Colonic mucosa (tissue), 4 donors: ENCODE data around the gene SLC24A3. TPM values are rescaled to one million over a fixed set of nuclear protein-coding genes. Genes with fewer than 3 reads are reported as not detected.

ENCODE experiments used
- DNase-seq: peaks from one replicate; pipeline ENCODE4 v3.0.0-alpha.2; 2020
- H3K27ac ChIP-seq: fragments of 200-600 bp; one replicate; pipeline ENCODE4 v1.8.0; 2021
- H3K27me3 ChIP-seq: fragments of 200-600 bp; one replicate; pipeline ENCODE4 v1.8.0; 2021
- H3K36me3 ChIP-seq: fragments of 200-600 bp; one replicate; pipeline ENCODE4 v1.8.0; 2021
- H3K4me1 ChIP-seq: fragments of 200-600 bp; one replicate; pipeline ENCODE4 v1.8.0; 2021; ENCODE audit warnings: mild to moderate bottlenecking
- H3K4me3 ChIP-seq: fragments of 200-600 bp; one replicate; pipeline ENCODE4 v1.8.0; 2021
- H3K9ac ChIP-seq, 2 donors: one replicate each; pipeline ENCODE4 v1.7.0; 2013; ENCODE audit warnings: control low read depth in 2 of 2, low read depth in 2 of 2, low read length in 2 of 2
- H3K9me3 ChIP-seq: fragments of 200-600 bp; one replicate; pipeline ENCODE4 v1.8.0; 2021
- CTCF ChIP-seq: fragments of 200-600 bp; IDR thresholded peaks from one replicate; pipeline ENCODE4 v1.8.0; 2022; ENCODE audit warnings: antibody characterized with exemption, mild to moderate bottlenecking
- intact Hi-C: fragments of 100-400 bp; cut with DNase I; formaldehyde crosslinking; loops from one replicate; pipeline ENCODE4 v1.14.1; 2022
- total RNA-seq, 2 donors: library from RNA; stranded (reverse); fragmentation: NEBNext Ultra II Directional in 1 of 2; extraction: Animal tissue kit (Norgen Biotek cat#: 25700) in 1 of 2; gene quantifications; one replicate each; pipeline ENCODE4 v1.2.1, GENCODE V29; 2021
- donor health status: healthy.
- donor health status: DM: no; HTN: no; CAD: no.
- donor health status: DM: no; HTN: no; CAD: no.

Gene SLC24A3
- total RNA-seq, 2 donors from 2014 or later = 3.6 to 6.6 TPM

- Histone ChIP-seq H3K27ac (no peak overlapping the region), H3K27me3 (no peaks in the 10 kb centered on the region), H3K36me3 (no peaks in the 10 kb centered on the region), H3K4me1 (peaks cover 4% of the 10 kb centered on the region), H3K9ac (no peak overlapping the region), H3K4me3 (no peak overlapping the region), H3K9me3 (no peaks in the 10 kb centered on the region)
- TF ChIP-seq CTCF = no peak
- no peak for DNase-seq
- intact Hi-C loops = no loop called here
Measured at GRCh38 chr20:19739351-19739750, 526.9 kb downstream of the SLC24A3 start.

- intact Hi-C loops = no loop called here
Measured at GRCh38 chr20:19740512-19740911, 528.1 kb downstream of the SLC24A3 start.

GRCh38 chr20:19741924-19742323 is 529.5 kb downstream of the SLC24A3 start:
- TF ChIP-seq CTCF = no peak
- Histone ChIP-seq H3K9ac (no peak overlapping the region), H3K9me3 (no peaks in the 10 kb centered on the region), H3K4me3 (no peak overlapping the region), H3K27me3 (no peaks in the 10 kb centered on the region), H3K4me1 (peaks cover 4% of the 10 kb centered on the region), H3K27ac (no peak overlapping the region), H3K36me3 (no peaks in the 10 kb centered on the region)
- no peak for DNase-seq
- intact Hi-C loops = no loop called here

More at GRCh38 chr20:19740512-19740911, 528.1 kb downstream of the SLC24A3 start:
- H3K27ac ChIP-seq = no peak overlapping the region
- no peak for DNase-seq
- no peak for TF ChIP-seq CTCF
- no peaks in the 10 kb centered on the region for H3K36me3 ChIP-seq
- no peak overlapping the region for H3K9ac ChIP-seq
- H3K27me3 ChIP-seq = no peaks in the 10 kb centered on the region
- H3K9me3 ChIP-seq = no peaks in the 10 kb centered on the region
- H3K4me3 ChIP-seq = no peak overlapping the region
- peaks cover 4% of the 10 kb centered on the region for H3K4me1 ChIP-seq

GRCh38 chr20:19742974-19743639 is 530.7 kb downstream of the SLC24A3 start:
- intact Hi-C loops = no loop called here
- no peak overlapping the region for H3K27ac ChIP-seq

GRCh38 chr20:19743640-19743995 is 531.2 kb downstream of the SLC24A3 start:
- H3K9ac ChIP-seq = no peak overlapping the region
- H3K4me1 ChIP-seq = peaks cover 4% of the 10 kb centered on the region
- intact Hi-C loops = no loop called here
- H3K4me3 ChIP-seq = no peak overlapping the region
- H3K27me3 ChIP-seq = no peaks in the 10 kb centered on the region
- no peak for DNase-seq
- H3K27ac ChIP-seq = no peak overlapping the region
- H3K9me3 ChIP-seq = no peaks in the 10 kb centered on the region
- TF ChIP-seq CTCF = no peak
- H3K36me3 ChIP-seq = no peaks in the 10 kb centered on the region

More at GRCh38 chr20:19742974-19743639, 530.7 kb downstream of the SLC24A3 start:
- Histone ChIP-seq H3K4me3 (no peak overlapping the region), H3K36me3 (no peaks in the 10 kb centered on the region), H3K4me1 (peaks cover 4% of the 10 kb centered on the region), H3K9ac (no peak overlapping the region), H3K27me3 (no peaks in the 10 kb centered on the region), H3K9me3 (no peaks in the 10 kb centered on the region)
- no peak for DNase-seq
- no peak for TF ChIP-seq CTCF
